Superior temporal gyrus (tissue), 1 donor: Measurements from ENCODE around the gene VCPKMT.

Experiments
- DNase-seq: peaks from one replicate; pipeline ENCODE4 v3.0.0-alpha.2; 2016; ENCODE audit errors: extremely low spot score

The VCPKMT gene

GRCh38 chr14:50116181-50116956 lies at the start of gene VCPKMT:
TSS of gene VCPKMT (minus strand) at chr14:50116572. CDS start at chr14:50116552, 20 bp downstream.
- peak; percentile 94 for DNase-seq

DNA sequence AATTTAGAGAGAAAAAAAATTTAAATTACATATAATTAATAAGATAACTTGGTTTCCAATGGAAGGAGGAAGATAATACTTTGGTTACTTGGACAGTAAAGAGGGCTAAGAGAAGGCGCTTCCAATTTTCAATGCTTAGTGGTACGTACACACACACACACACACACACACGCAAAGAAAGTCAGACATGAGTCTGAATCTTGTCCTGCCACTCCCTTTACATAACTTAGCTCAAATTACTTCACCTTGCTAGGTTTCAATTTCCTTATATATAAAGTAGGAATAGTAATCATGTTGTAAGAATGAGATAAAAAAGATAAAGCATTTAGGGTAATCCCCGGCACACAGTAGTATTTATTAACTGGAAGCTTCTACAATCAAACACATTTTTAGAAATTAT lies 39.7 kb upstream of the VCPKMT start:
- no peak for DNase-seq

DNA sequence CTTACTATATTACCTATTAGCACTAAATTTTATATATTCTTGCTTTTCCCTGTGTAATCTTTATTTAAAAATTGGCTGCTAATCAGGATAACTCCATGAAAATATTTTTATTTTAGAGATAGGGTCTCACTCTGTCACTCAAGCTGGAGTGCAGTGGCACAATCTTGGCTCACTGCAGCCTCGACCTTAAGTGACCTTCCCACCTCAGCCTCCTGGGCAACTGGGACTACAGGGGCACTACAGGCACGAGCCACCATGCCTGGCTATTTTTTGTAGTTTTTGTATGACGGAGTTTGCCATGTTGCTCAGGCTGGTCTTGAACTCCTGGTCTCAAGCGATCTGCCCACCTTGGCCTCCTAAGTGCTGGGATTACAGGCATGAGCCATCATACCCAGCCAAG lies 32.4 kb upstream of the VCPKMT start:
- DNase-seq, result no peak

- DNase-seq, result no peak
Measured at GRCh38 chr14:50139192-50139591, 22.8 kb upstream of the VCPKMT start.

- DNase-seq, result no peak
Measured at GRCh38 chr14:50127802-50128201, 11.4 kb upstream of the VCPKMT start.

GRCh38 chr14:50123062-50123461 lies 6.7 kb upstream of the VCPKMT start:
- peak; percentile 33 for DNase-seq

DNA sequence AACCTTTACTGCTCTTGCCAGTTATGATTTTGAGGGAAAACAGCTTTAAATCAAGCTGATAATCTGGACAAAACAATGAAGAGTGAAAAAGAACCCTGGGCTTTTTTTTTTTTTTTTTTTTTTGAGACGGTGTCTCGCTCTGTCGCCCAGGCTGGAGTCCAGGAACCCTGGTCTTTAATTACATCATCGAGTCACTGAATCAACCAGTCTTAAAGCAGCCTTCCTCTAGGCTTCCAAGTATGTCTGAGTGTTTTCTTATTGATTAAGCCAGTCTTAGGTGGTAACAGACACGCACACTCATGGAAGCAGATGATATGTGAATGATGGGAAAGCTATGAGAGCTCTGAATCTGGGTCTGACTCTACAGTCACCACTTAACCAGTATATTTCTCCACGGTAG lies 5.9 kb upstream of the VCPKMT start:
- no peak for DNase-seq

DNA sequence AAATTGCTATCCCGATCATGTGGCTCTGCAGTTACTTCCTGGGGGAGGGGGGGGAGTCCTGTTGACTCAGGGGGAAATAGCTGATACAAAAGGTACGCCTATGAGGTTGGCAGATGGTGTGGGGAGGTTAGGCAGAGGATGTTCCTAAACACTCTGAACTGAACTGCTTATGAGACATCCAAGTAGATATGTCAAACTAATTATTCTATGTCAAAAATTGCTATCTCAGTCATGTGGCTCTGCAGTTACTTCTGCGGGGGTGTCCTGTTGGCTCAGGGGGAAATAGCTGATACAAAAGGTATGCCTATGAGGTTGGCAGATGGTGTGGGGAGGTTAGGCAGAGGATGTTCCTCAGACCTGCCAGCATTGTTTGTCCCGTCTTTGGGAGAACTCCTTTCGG lies 5.1 kb upstream of the VCPKMT start:
- no peak for DNase-seq

- DNase-seq, result peak; percentile 78
Measured at GRCh38 chr14:50117456-50117855, 1.1 kb upstream of the VCPKMT start.

DNA sequence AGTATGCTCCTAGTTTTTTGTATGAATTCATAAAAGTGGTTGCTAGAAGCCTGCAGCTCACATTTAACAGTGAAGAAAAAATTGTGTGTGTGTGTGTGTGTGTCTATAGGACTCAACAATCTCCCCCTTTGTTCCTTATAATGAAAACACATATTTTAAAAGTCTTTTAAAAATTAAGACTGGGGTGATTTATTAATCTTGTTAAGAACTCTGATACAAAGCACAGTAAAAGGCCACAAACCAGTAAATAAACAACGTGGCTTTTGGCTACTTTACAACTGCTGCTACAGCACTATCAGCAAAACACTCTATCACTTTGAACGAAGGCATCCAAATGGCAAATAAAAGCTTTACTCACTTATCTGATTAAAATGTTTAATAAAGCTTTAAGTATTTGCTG lies 594 bp upstream of the VCPKMT start:
- DNase-seq, result peak; percentile 82

- no peak for DNase-seq
Measured at GRCh38 chr14:50113381-50114035, 2.9 kb downstream of the VCPKMT start.

DNA sequence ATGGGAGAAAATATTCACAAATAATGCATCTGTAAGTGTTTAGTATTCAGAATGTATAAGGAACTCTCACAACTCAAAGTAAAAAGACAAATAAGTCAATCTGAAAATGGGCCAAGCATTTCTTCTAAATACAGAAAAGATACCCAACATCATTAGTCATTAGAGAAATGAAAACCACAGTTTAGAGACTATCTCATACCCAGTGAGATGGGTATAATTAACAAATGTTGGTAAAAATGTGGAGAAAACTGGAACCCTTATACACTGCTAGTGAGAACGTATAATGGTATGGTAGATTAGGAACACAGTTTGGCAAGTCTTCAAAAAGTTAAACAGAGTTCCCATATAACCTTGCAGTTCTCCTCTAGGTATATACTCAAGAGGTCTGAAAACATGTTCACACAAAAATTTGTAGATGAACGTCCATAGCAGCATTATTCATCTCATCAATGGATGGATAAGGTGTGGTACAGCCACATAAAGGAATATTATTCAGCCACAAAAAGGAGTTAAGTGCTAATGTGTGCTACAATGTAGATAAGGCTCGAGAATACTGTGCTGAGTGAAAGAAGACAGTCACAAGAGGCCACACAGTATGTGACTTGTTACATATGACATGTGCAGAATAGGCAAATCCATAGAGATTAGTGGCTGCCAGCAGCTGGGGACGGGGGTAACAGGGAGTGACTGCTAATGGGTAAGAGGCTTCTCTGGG lies 5.9 kb downstream of the VCPKMT start:
- no peak for DNase-seq

- DNase-seq, result no peak
Measured at GRCh38 chr14:50109342-50109741, 7.0 kb downstream of the VCPKMT start.

- no peak for DNase-seq
Measured at GRCh38 chr14:50107850-50108249, 8.5 kb downstream of the VCPKMT start.

- no peak for DNase-seq
Measured at GRCh38 chr14:50106178-50106577, 10.2 kb downstream of the VCPKMT start.

- DNase-seq, result no peak
Measured at GRCh38 chr14:50103558-50103957, 12.8 kb downstream of the VCPKMT start.

- no peak for DNase-seq
Measured at GRCh38 chr14:50101417-50101816, 15.0 kb downstream of the VCPKMT start.

- no peak for DNase-seq
Measured at GRCh38 chr14:50100805-50101204, 15.6 kb downstream of the VCPKMT start.

DNA sequence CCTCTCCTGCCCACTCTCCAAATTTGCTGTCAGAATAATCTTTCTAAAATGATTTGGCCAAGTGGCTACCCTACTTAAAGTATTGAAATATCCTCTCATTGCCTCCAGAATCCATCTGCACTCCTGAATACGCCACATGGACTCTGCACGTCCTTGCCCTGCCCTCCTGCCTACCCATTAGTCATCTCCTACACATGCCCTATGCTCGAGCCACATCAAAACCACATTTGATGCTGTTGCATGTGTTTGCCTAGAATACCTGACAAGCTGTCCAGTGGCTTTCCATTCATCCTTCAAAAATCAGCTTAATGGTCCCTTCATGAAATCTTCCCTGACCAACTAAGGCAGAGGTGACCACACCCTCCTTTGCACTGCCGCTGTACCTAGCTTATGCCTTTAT lies 17.0 kb downstream of the VCPKMT start:
- DNase-seq, result no peak

- no peak for DNase-seq
Measured at GRCh38 chr14:50095895-50096294, 20.5 kb downstream of the VCPKMT start.

- no peak for DNase-seq
Measured at GRCh38 chr14:50094056-50094755, 22.2 kb downstream of the VCPKMT start.

GRCh38 chr14:50093496-50093895 lies 22.9 kb downstream of the VCPKMT start:
- no peak for DNase-seq
